Karpas-422 (cell line): ENCODE measurements around the gene AARS1. TPM values are rescaled to one million over a fixed set of nuclear protein-coding genes. Genes with fewer than 3 reads are reported as not detected.
"Not testable (repeated sequence)": the region's sequence is repeated elsewhere in the genome, so short reads cannot be mapped to it uniquely, and the experiment has no call there.

Experiments
- DNase-seq: peaks from one replicate; pipeline ENCODE4 v3.0.0-alpha.2; 2015
- H2AFZ ChIP-seq: fragments of 200-600 bp; sonication (generic); 2 replicates; pipeline ENCODE4 v1.6.1; 2014; ENCODE audit warnings: antibody characterized with exemption, low read length, mixed read lengths
- H3K27ac ChIP-seq: fragments of 200-600 bp; sonication (generic); 2 replicates; pipeline ENCODE4 v1.5.1; 2014; ENCODE audit warnings: mild to moderate bottlenecking, low read length, moderate library complexity
- H3K27me3 ChIP-seq: fragments of 200-600 bp; sonication (generic); 2 replicates; pipeline ENCODE4 v1.6.1; 2014; ENCODE audit warnings: low read length, mixed read lengths
- H3K36me3 ChIP-seq: fragments of 200-600 bp; sonication (generic); 2 replicates; pipeline ENCODE4 v1.6.1; 2014; ENCODE audit warnings: low read length, mixed read lengths; ENCODE audit not compliant: insufficient read depth
- H3K4me1 ChIP-seq: fragments of 200-600 bp; sonication (generic); 2 replicates; pipeline ENCODE4 v1.6.1; 2014; ENCODE audit warnings: mild to moderate bottlenecking, low read length, mixed read lengths
- H3K4me2 ChIP-seq: fragments of 200-600 bp; sonication (generic); 2 replicates; pipeline ENCODE4 v1.6.1; 2014; ENCODE audit warnings: low read length, low read depth, mild to moderate bottlenecking; ENCODE audit not compliant: poor library complexity, severe bottlenecking
- H3K4me3 ChIP-seq: fragments of 200-600 bp; sonication (generic); 2 replicates; pipeline ENCODE4 v1.5.1; 2014; ENCODE audit warnings: mild to moderate bottlenecking, antibody characterized with exemption, low read length, mixed read lengths
- H3K79me2 ChIP-seq: fragments of 200-600 bp; sonication (generic); 2 replicates; pipeline ENCODE4 v1.6.1; 2014; ENCODE audit warnings: mild to moderate bottlenecking, low read length, mixed read lengths
- H3K9ac ChIP-seq: fragments of 200-600 bp; sonication (generic); 2 replicates; pipeline ENCODE4 v1.6.0; 2014; ENCODE audit warnings: low read length
- H3K9me2 ChIP-seq: fragments of 200-600 bp; sonication (generic), shearing (Covaris generic); replicated peaks from 2 replicates; pipeline ENCODE4 v1.6.0; 2014; ENCODE audit warnings: mild to moderate bottlenecking, low read length, moderate library complexity; ENCODE audit not compliant: insufficient read depth
- H3K9me3 ChIP-seq: fragments of 300-700, 200-600 bp; sonication (generic); 2 replicates; pipeline ENCODE4 v1.6.1; 2014; ENCODE audit warnings: low read length, mixed read lengths
- H4K20me1 ChIP-seq: fragments of 200-600 bp; sonication (generic); 2 replicates; pipeline ENCODE4 v1.6.1; 2014; ENCODE audit warnings: mild to moderate bottlenecking, antibody characterized with exemption, low read length, low read depth; ENCODE audit not compliant: insufficient read depth
- total RNA-seq: library from RNA; depleted of rRNA; stranded (reverse); fragments of >200 nt; shearing (Covaris generic); gene quantifications from 2 replicates; pipeline ENCODE4 v1.2.3, GENCODE V29; 2014; ENCODE audit warnings: low replicate concordance

The AARS1 gene
- total RNA-seq, 1 experiment from 2014 or later = 118 TPM

- peak; percentile 58 for DNase-seq
Measured at GRCh38 chr16:70267516-70267915, 21.8 kb downstream of the AARS1 start.

GRCh38 chr16:70259903-70260302 lies 29.4 kb downstream of the AARS1 start:
- H3K36me3 ChIP-seq = peaks cover 19% of the 10 kb centered on the region
- not testable (repeated sequence) for H3K79me2 ChIP-seq, H2AFZ ChIP-seq, H3K27me3 ChIP-seq, H3K27ac ChIP-seq, DNase-seq, H4K20me1 ChIP-seq, H3K4me2 ChIP-seq, H3K4me1 ChIP-seq, H3K9ac ChIP-seq, H3K4me3 ChIP-seq, H3K9me2 ChIP-seq, H3K9me3 ChIP-seq

More at GRCh38 chr16:70267516-70267915, 21.8 kb downstream of the AARS1 start:
- H3K9ac ChIP-seq = no peak overlapping the region
- H4K20me1 ChIP-seq = no peaks in the 10 kb centered on the region
- no peak overlapping the region for H3K4me3 ChIP-seq
- H2AFZ ChIP-seq = no peak overlapping the region
- H3K9me2 ChIP-seq = no peaks in the 10 kb centered on the region
- H3K4me2 ChIP-seq = no peak overlapping the region
- H3K9me3 ChIP-seq = no peaks in the 10 kb centered on the region
- peaks cover 47% of the 10 kb centered on the region for H3K36me3 ChIP-seq
- no peaks in the 10 kb centered on the region for H3K4me1 ChIP-seq
- H3K79me2 ChIP-seq = no peaks in the 10 kb centered on the region
- no peak overlapping the region for H3K27ac ChIP-seq
- H3K27me3 ChIP-seq = no peaks in the 10 kb centered on the region

GRCh38 chr16:70258946-70259345 lies 30.4 kb downstream of the AARS1 start:
- Histone ChIP-seq H3K36me3 (peaks cover 18% of the 10 kb centered on the region; the same call in 1 of the 2 replicates), H3K4me3 (no peak overlapping the region), H3K9me2 (no peaks in the 10 kb centered on the region), H3K9me3 (no peaks in the 10 kb centered on the region), H3K9ac (no peak overlapping the region), H3K79me2 (no peaks in the 10 kb centered on the region), H3K4me2 (no peak overlapping the region), H3K4me1 (no peaks in the 10 kb centered on the region), H4K20me1 (no peaks in the 10 kb centered on the region), H2AFZ (no peak overlapping the region), H3K27ac (no peak overlapping the region), H3K27me3 (no peaks in the 10 kb centered on the region)
- no peak for DNase-seq

- Histone ChIP-seq H3K4me3 (no peak overlapping the region), H3K4me2 (no peak overlapping the region), H3K9ac (no peak overlapping the region), H3K36me3 (peaks cover 20% of the 10 kb centered on the region), H3K27me3 (no peaks in the 10 kb centered on the region), H3K27ac (no peak overlapping the region), H3K9me2 (no peaks in the 10 kb centered on the region), H3K9me3 (no peaks in the 10 kb centered on the region), H3K79me2 (no peaks in the 10 kb centered on the region), H2AFZ (no peak overlapping the region), H4K20me1 (no peaks in the 10 kb centered on the region), H3K4me1 (no peaks in the 10 kb centered on the region)
- DNase-seq = peak; percentile 19
Measured at GRCh38 chr16:70258065-70258464, 31.2 kb downstream of the AARS1 start.

- Histone ChIP-seq H3K79me2 (no peaks in the 10 kb centered on the region), H3K27me3 (no peaks in the 10 kb centered on the region), H4K20me1 (no peaks in the 10 kb centered on the region), H3K36me3 (peaks cover 24% of the 10 kb centered on the region), H3K9ac (no peak overlapping the region), H3K9me2 (no peaks in the 10 kb centered on the region), H3K4me2 (no peak overlapping the region), H3K27ac (no peak overlapping the region), H3K4me3 (no peak overlapping the region), H2AFZ (no peak overlapping the region), H3K9me3 (no peaks in the 10 kb centered on the region), H3K4me1 (no peaks in the 10 kb centered on the region)
- DNase-seq = peak; percentile 37
Measured at GRCh38 chr16:70257391-70257790, 31.9 kb downstream of the AARS1 start.

GRCh38 chr16:70255574-70255973 lies 33.7 kb downstream of the AARS1 start:
- Histone ChIP-seq H3K4me3 (no peak overlapping the region), H3K9ac (no peak overlapping the region), H3K4me2 (no peak overlapping the region), H2AFZ (no peak overlapping the region), H3K36me3 (peaks cover 22% of the 10 kb centered on the region), H3K79me2 (peaks cover 9% of the 10 kb centered on the region), H3K27me3 (no peaks in the 10 kb centered on the region), H3K9me2 (no peaks in the 10 kb centered on the region), H3K9me3 (no peaks in the 10 kb centered on the region), H3K4me1 (no peaks in the 10 kb centered on the region), H3K27ac (no peak overlapping the region), H4K20me1 (no peaks in the 10 kb centered on the region)
- DNase-seq = no peak

GRCh38 chr16:70254965-70255286 lies 34.4 kb downstream of the AARS1 start:
- Histone ChIP-seq H3K9ac (no peak overlapping the region), H3K4me1 (peaks cover 4% of the 10 kb centered on the region), H3K4me2 (no peak overlapping the region), H3K36me3 (peaks cover 22% of the 10 kb centered on the region), H3K27ac (no peak overlapping the region), H3K27me3 (no peaks in the 10 kb centered on the region), H3K9me2 (no peaks in the 10 kb centered on the region), H3K4me3 (no peak overlapping the region), H4K20me1 (0 out of 2 replicates have a peak, but pooled peaks cover 3% of the 10 kb centered on the region), H3K79me2 (peaks cover 15% of the 10 kb centered on the region), H3K9me3 (no peaks in the 10 kb centered on the region), H2AFZ (no peak overlapping the region)
- no peak for DNase-seq

- H3K79me2 ChIP-seq = peaks cover 21% of the 10 kb centered on the region
- no peak overlapping the region for H3K4me2 ChIP-seq
- no peak for DNase-seq
- no peak overlapping the region for H3K27ac ChIP-seq
- H3K9me2 ChIP-seq = no peaks in the 10 kb centered on the region
- H3K27me3 ChIP-seq = no peaks in the 10 kb centered on the region
- H3K4me1 ChIP-seq = peaks cover 9% of the 10 kb centered on the region
- 0 out of 2 replicates have a peak, but pooled peaks cover 3% of the 10 kb centered on the region for H4K20me1 ChIP-seq
- H3K36me3 ChIP-seq = peaks cover 26% of the 10 kb centered on the region
- H3K4me3 ChIP-seq = no peak overlapping the region
- H2AFZ ChIP-seq = no peak overlapping the region
- H3K9ac ChIP-seq = no peak overlapping the region
- no peaks in the 10 kb centered on the region for H3K9me3 ChIP-seq
Measured at GRCh38 chr16:70254180-70254964, 34.9 kb downstream of the AARS1 start.
